GM23338 (cell line): ENCODE measurements around the gene MYLK.

Source experiments
- CREB1 ChIP-seq: fragments of 250-450 bp; sonication (Bioruptor Pico); IDR thresholded peaks from 2 replicates; pipeline ENCODE4 v1.5.0; 2020; ENCODE audit warnings: low read depth, mild to moderate bottlenecking, moderate library complexity
- CTCF ChIP-seq, 2 experiments: fragments of 200-600 bp in 1 of 2; sonication (generic) in 1 of 2; conservative IDR thresholded peaks; 2 replicates each; pipeline versions ENCODE4 v1.5.1 to v1.6.1; 2016 to 2017; ENCODE audit warnings: antibody characterized with exemption in 2 of 2, low read depth in 2 of 2, mild to moderate bottlenecking in 2 of 2, moderate library complexity in 1 of 2
- ETS1 ChIP-seq: IDR thresholded peaks from 2 replicates; pipeline ENCODE4 v1.6.1; 2016; ENCODE audit warnings: antibody characterized with exemption
- EZH2 ChIP-seq: fragments of 200-600 bp; sonication (generic); IDR thresholded peaks from one replicate; pipeline ENCODE4 v1.8.0; 2017; ENCODE audit warnings: antibody characterized with exemption, mild to moderate bottlenecking, low read depth; ENCODE audit not compliant: unreplicated experiment
- EZH2phosphoT487 ChIP-seq: fragments of 200-600 bp; sonication (generic); IDR thresholded peaks from one replicate; pipeline ENCODE4 v1.8.1; 2018; ENCODE audit warnings: antibody characterized with exemption; ENCODE audit not compliant: unreplicated experiment
- JUNB ChIP-seq: IDR thresholded peaks from one replicate; pipeline ENCODE4 v1.6.1; 2016; ENCODE audit warnings: antibody characterized with exemption; ENCODE audit not compliant: unreplicated experiment
- NANOG ChIP-seq: IDR thresholded peaks from 2 replicates; pipeline ENCODE4 v1.6.1; 2016; ENCODE audit warnings: antibody characterized with exemption, borderline replicate concordance
- POLR2AphosphoS5 ChIP-seq: IDR thresholded peaks from 2 replicates; pipeline ENCODE4 v1.6.1; 2016; ENCODE audit warnings: antibody characterized with exemption, low read depth
- REST ChIP-seq: IDR thresholded peaks from one replicate; pipeline ENCODE4 v1.6.1; 2018; ENCODE audit warnings: antibody characterized with exemption; ENCODE audit not compliant: unreplicated experiment
- STAT1 ChIP-seq: IDR thresholded peaks from one replicate; pipeline ENCODE4 v1.6.1; 2016; ENCODE audit warnings: antibody characterized with exemption; ENCODE audit not compliant: unreplicated experiment
- ZNF114 ChIP-seq: fragments of 250-450 bp; sonication (Bioruptor Pico); IDR thresholded peaks from 2 replicates; pipeline ENCODE4 v1.5.0; 2020; ENCODE audit warnings: mild to moderate bottlenecking, moderate library complexity
- ZNF331 ChIP-seq: fragments of 250-450 bp; sonication (Bioruptor Pico); IDR thresholded peaks from 2 replicates; pipeline ENCODE4 v1.5.0; 2020; ENCODE audit warnings: low read depth, mild to moderate bottlenecking, moderate library complexity
- ZNF462 ChIP-seq: fragments of 250-450 bp; sonication (Bioruptor Pico); IDR thresholded peaks from 2 replicates; pipeline ENCODE4 v1.5.0; 2020; ENCODE audit warnings: mild to moderate bottlenecking, moderate library complexity

- TF ChIP-seq CTCF (conservative IDR thresholded peaks at IDR 0.05; ENCODE audit: low read depth in 2 of 2) (no peak), POLR2AphosphoS5 (no peak), EZH2 (no peak), CREB1 (no peak), EZH2phosphoT487 (no peak), ZNF114 (CRISPR knock-in tag) (no peak), REST (no peak), NANOG (no peak), ZNF462 (no peak), ETS1 (no peak), JUNB (no peak), ZNF331 (CRISPR knock-in tag) (no peak), STAT1 (no peak)
Observed at GRCh38 chr3:123686251-123686650, 197.9 kb downstream of the MYLK start.
